D721Med (cell line): Measurements from ENCODE around the gene TH.

ENCODE experiments used
- DNase-seq: peaks from one replicate; pipeline ENCODE4 v3.0.0; 2011; ENCODE audit warnings: low spot score; ENCODE audit not compliant: insufficient read length
- FAIRE-seq: peaks from 2 replicates; lab custom pipeline; 2011; peaks lifted over from hg19 to GRCh38; lab: Jason Lieb, UNC
- CTCF ChIP-seq: IDR thresholded peaks from 2 replicates; pipeline ENCODE4 v1.5.1; 2012; ENCODE audit warnings: mild to moderate bottlenecking, control low read depth; ENCODE audit not compliant: insufficient read depth; ENCODE audit errors: missing control alignments

The TH gene

GRCh38 chr11:2193099-2193887 lies 21.7 kb upstream of the TH start:
- TF ChIP-seq CTCF, result no peak
- FAIRE-seq, result no peak
- no peak for DNase-seq

- no peak for DNase-seq
- TF ChIP-seq CTCF, result no peak
- FAIRE-seq, result no peak
Observed at GRCh38 chr11:2192435-2192834, 20.8 kb upstream of the TH start.

- TF ChIP-seq CTCF, result no peak
- no peak for DNase-seq
- FAIRE-seq, result no peak
Observed at GRCh38 chr11:2191883-2192282, 20.3 kb upstream of the TH start.

GRCh38 chr11:2190657-2191471 lies 19.2 kb upstream of the TH start:
- TF ChIP-seq CTCF, result no peak
- FAIRE-seq (no peak), DNase-seq (no peak)

GRCh38 chr11:2189938-2190656 lies 18.5 kb upstream of the TH start:
- TF ChIP-seq CTCF, result no peak
- no peak for DNase-seq
- FAIRE-seq, result no peak

- DNase-seq, result no peak
- TF ChIP-seq CTCF, result no peak
- no peak for FAIRE-seq
Observed at GRCh38 chr11:2188745-2189144, 17.1 kb upstream of the TH start.
